ENCODE results near the gene APBA2.

- TF ChIP-seq CTCF (IDR thresholded peaks at IDR 0.05) = no peak
- no peak for TF ChIP-seq EP300 (IDR thresholded peaks at IDR 0.05)
- no peak for TF ChIP-seq POLR2A (IDR thresholded peaks at IDR 0.05)
Observed at GRCh38 chr15:28914046-28914445, 28.3 kb downstream of the APBA2 start.

All from upper lobe of left lung (tissue), 4 donors.